HL-60/S4 (cell line): ENCODE results near the gene DLG1.

ENCODE experiments used
- in situ Hi-C: fragments of 300-500 bp; cut with MboI; formaldehyde crosslinking; loops from 2 replicates; pipeline ENCODE4 v1.14.3; 2022; ENCODE audit warnings: low sequenced_read_pairs

DLG1 gene

GRCh38 chr3:197186887-197187588 lies 111.4 kb downstream of the DLG1 start:
- in situ Hi-C loops, result loop anchor here (25.0 kb wide), 2 partner anchors 175 to 650 kb away; no protein-coding TSS in a partner anchor

- in situ Hi-C loops, result loop anchor here (25.0 kb wide), 2 partner anchors 171 to 646 kb away; no protein-coding TSS in a partner anchor
These were observed 114.8 kb downstream of the DLG1 start for GRCh38 chr3:197183582-197183981.

- in situ Hi-C loops, result loop anchor here (25.0 kb wide), 2 partner anchors 169 to 644 kb away; no protein-coding TSS in a partner anchor
These were observed 116.7 kb downstream of the DLG1 start for GRCh38 chr3:197181741-197182140.

DNA sequence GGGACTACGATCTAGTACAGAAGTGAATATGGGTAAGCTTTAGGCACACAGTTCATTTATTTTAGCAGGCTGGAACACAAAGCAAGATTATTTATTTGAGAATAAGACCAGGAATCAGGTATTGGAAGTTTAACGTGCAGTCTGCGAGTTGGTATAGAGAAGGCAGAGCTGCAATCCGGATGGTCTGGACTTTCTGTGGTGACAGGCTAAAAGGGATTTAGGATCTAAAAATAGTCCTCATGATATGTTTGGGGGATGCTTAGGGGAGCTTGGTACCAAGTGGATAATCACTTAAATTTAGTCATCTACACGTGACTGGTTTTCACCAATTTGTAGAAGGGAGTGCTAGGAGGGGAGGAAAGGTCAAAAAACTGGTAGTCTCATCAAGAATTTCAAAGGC lies 119.4 kb downstream of the DLG1 start:
- in situ Hi-C loops, result loop anchor here (25.0 kb wide), 2 partner anchors 167 to 642 kb away; no protein-coding TSS in a partner anchor

- in situ Hi-C loops, result loop anchor here (25.0 kb wide), 2 partner anchors 163 to 638 kb away; no protein-coding TSS in a partner anchor
These were observed 122.9 kb downstream of the DLG1 start for GRCh38 chr3:197175503-197175902.

DNA sequence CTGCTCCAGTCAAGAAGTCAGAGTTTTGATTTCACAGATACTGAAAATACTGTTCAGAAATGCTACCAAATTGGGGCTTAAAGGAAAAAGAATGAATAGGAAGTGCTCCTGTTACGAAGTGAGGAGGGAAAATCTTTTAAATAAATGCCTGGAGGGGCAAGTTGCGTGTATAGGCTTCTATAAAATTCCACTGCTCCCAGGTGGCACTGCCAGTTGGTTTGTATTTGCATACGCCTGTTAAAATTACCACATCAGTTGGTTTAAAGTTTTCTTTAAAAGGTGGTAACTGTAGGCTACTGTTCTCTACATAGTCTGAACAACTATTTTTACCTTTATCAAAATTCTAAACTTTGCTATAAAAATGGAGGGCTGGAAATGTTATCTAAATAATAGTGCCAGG lies 123.5 kb downstream of the DLG1 start:
- in situ Hi-C loops, result loop anchor here (25.0 kb wide), 3 partner anchors 163 to 938 kb away; no protein-coding TSS in a partner anchor

DNA sequence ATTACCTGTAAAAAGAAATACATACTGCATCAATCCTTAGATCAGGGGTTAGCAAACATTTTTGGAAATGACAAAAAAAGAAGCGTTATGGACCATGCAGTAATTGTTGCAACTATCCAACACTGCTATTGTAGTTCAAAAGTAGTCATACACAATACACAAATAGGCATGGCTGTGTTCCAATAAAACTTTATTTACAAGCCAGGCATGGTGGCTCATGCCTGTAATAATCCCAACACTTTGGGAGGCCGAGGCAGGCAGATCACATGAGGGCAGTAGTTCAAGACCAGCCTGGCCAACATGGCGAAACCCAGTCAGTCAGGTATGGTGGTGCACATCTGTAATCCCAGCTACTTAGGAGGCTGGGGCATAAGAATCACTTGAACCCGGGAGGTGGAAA lies 124.8 kb downstream of the DLG1 start:
- in situ Hi-C loops, result loop anchor here (25.0 kb wide), 1 partner anchor 936 kb away; no protein-coding TSS in a partner anchor

DNA sequence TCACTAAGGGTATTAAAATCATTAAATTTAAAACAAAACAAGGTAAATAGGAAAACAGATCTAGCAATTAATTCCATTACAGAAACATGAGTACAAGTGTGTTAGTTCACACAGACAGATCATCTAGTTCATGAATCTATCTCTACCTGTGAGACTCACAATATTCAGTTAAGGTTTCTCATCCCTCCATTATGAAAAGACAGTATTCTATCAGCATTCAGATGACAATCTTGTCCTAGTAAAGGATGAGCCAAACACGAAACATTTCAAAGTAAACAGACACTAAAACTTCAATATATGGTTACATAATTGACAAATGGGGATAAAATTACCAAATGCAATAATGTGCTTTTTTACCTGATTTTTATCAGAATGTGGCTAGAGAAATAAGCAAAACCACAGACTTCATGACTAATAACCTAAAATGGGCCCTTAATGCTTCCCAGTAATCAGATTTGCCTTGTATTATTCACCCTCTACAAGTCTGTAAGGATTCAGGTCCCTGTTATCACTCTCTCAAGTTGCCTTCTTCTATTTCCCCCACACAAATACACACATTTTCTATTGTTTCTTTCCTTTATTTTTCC lies 126.8 kb downstream of the DLG1 start:
- in situ Hi-C loops, result loop anchor here (25.0 kb wide), 1 partner anchor 934 kb away; no protein-coding TSS in a partner anchor

GRCh38 chr3:197169028-197169427 lies 129.4 kb downstream of the DLG1 start:
- in situ Hi-C loops, result loop anchor here (25.0 kb wide), 1 partner anchor 932 kb away; no protein-coding TSS in a partner anchor

DNA sequence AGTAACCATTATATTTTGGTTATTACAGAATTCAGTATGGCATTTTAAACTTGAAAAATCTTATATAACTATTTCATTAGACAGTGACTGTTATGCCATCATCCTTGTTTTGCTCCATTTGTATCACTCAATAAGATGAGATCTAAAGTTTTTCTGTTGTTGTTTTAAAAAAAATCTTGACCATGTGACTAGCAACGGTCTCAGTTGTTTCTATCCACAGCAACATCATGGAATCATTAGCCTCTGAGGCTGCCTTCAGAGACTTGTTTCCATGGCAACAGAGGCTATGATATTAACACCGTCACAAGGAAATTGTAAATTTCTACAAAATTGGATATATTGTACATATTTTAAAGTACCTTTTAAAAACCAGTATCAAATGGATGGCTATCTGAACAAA lies 129.8 kb downstream of the DLG1 start:
- in situ Hi-C loops, result loop anchor here (25.0 kb wide), 1 partner anchor 931 kb away; no protein-coding TSS in a partner anchor

DNA sequence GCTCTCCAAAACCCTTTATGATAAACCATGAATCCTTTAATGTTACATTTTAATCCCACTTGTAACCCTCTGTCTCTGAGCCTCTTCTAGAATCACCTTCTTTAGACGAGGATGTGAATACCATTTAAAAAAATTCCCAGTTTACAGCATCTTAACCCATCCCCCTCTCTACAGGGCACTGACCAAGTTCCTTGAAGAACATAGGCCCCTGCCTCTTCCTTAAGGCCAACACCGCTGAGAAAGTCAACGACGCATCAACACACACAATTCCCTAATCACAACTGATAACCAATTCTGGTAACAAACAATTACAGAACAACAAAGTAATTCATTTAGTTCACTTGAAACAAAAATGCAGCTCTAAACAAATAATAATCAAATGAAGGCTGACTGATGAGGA lies 130.3 kb downstream of the DLG1 start:
- in situ Hi-C loops, result loop anchor here (25.0 kb wide), 1 partner anchor 931 kb away; no protein-coding TSS in a partner anchor

GRCh38 chr3:197167549-197167948 lies 130.9 kb downstream of the DLG1 start:
- in situ Hi-C loops, result loop anchor here (25.0 kb wide), 1 partner anchor 930 kb away; no protein-coding TSS in a partner anchor

DNA sequence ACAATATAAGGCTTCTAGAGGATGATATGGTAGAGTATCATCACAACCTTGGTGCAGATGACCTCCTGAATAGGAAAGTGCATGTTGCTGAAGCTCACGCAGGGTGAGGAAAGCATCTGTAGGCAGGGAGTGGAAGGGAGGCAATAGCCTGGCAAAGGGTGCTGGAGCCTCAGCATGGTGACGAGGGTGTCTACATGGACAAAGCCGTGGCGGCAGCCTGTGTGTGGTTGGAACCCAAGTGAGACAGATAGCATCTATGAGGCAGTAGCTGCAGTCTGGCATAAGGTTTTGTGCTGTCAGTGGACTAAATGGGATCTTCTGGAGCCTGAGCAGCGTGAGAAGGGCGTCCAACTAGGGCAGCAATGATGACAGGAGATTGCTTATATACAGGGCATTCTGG lies 132.5 kb downstream of the DLG1 start:
- in situ Hi-C loops, result loop anchor here (25.0 kb wide), 1 partner anchor 929 kb away; no protein-coding TSS in a partner anchor

DNA sequence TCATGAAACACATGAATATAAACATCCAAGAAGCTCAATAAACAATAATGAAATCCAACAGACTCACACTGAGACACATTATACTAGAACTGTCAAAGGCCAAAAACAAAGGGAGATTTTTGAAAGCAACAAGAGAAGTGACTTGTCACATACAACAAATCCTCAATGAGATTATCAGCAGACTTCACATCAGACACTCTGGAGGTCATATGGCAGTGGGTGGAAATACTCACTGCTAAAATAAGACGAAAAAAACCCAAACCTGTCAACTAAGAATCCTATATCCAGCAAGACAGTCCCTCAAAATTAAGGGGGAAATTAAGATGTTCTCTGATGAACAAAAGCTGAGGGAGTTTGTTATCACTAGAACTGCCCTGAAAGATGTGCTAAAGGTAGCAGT lies 143.4 kb downstream of the DLG1 start:
- in situ Hi-C loops, result loop anchor here (25.0 kb wide), 1 partner anchor 918 kb away; no protein-coding TSS in a partner anchor

DNA sequence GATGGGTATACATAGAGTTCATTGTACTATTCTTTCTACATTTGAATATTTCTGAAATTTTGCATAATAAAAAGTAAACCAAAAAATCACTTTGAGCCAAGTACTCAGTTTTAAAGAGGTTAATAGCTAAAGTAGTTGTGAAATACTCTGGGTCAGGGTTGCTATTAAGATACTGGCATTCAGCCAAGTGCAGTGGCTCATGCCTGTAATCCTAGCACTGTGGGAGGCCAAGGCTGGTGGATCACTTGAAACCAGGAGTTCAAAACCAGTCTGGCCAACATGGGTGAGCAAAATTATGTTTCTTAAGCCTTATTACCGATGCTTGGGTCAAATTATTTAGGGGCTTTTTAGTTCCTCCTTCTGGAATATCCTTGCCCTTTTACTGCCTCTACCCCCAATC lies 146.8 kb downstream of the DLG1 start:
- in situ Hi-C loops, result loop anchor here (25.0 kb wide), 1 partner anchor 914 kb away; no protein-coding TSS in a partner anchor

GRCh38 chr3:197149528-197149927 lies 148.9 kb downstream of the DLG1 start:
- in situ Hi-C loops, result no loop called here

- in situ Hi-C loops, result no loop called here
These were observed 154.2 kb downstream of the DLG1 start for GRCh38 chr3:197144188-197144587.

GRCh38 chr3:197139586-197139985 lies 158.8 kb downstream of the DLG1 start:
- in situ Hi-C loops, result no loop called here

DNA sequence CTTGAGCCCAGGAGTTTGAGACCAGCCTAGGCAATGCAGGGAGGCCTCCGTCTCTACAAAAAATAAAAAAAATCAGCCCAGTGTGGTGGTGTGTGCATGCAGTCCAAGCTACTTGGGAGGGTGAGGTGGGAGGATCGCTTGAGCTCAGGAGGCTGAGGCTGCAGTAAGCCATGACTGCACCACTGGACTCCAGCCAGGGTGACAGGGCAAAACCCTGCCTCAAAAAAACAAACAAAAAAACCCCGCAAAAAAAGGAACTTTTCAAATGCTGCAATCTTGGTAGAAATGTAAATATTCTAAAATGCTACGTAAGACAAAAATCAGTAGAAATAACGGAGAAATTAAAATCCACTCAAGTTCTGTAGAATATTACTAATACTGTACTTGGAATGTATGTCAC lies 160.7 kb downstream of the DLG1 start:
- in situ Hi-C loops, result no loop called here

- in situ Hi-C loops, result no loop called here
These were observed 161.7 kb downstream of the DLG1 start for GRCh38 chr3:197136744-197137143.

- in situ Hi-C loops, result no loop called here
These were observed 163.2 kb downstream of the DLG1 start for GRCh38 chr3:197135212-197135611.
